SU-DHL-6 (cell line): Measurements from ENCODE around the gene TMEM161A.

Source experiments
- H2AFZ ChIP-seq: fragments of 200-600 bp; sonication (generic); 2 replicates; pipeline ENCODE4 v1.6.1; 2014; ENCODE audit warnings: low read depth, mild to moderate bottlenecking, moderate library complexity, mixed read lengths, antibody characterized with exemption, low read length; ENCODE audit not compliant: severe bottlenecking
- H3F3A ChIP-seq: fragments of 200-600 bp; shearing (Covaris generic); 2 replicates; pipeline ENCODE4 v1.6.0; 2016; ENCODE audit warnings: antibody characterized with exemption, mild to moderate bottlenecking; ENCODE audit not compliant: insufficient read depth
- H3K27ac ChIP-seq: fragments of 200-600 bp; sonication (generic); 2 replicates; pipeline ENCODE4 v1.5.1; 2016; ENCODE audit warnings: low read depth, mild to moderate bottlenecking, low read length, moderate library complexity, mixed read lengths
- H3K27me3 ChIP-seq: fragments of 200-600 bp; sonication (generic), shearing (Covaris generic); 2 replicates; pipeline ENCODE4 v1.6.0; 2014; ENCODE audit warnings: mild to moderate bottlenecking, low read length
- H3K36me3 ChIP-seq: fragments of 200-600 bp; sonication (generic); 2 replicates; pipeline ENCODE4 v1.6.1; 2014; ENCODE audit warnings: mild to moderate bottlenecking, low read length, mixed read lengths
- H3K4me2 ChIP-seq: fragments of 300-600, 200-600 bp; shearing (Covaris generic), sonication (generic); 2 replicates; pipeline ENCODE4 v1.6.0; 2014; ENCODE audit warnings: low read length, low read depth, mild to moderate bottlenecking; ENCODE audit not compliant: poor library complexity, severe bottlenecking
- H3K4me3 ChIP-seq: fragments of 200-600 bp; sonication (generic); 2 replicates; pipeline ENCODE4 v1.5.1; 2014; ENCODE audit warnings: antibody characterized with exemption, low read length, mild to moderate bottlenecking, mixed read lengths; ENCODE audit not compliant: insufficient read depth, poor library complexity, severe bottlenecking
- H3K79me2 ChIP-seq: fragments of 200-600 bp; sonication (generic); 2 replicates; pipeline ENCODE4 v1.6.1; 2014; ENCODE audit warnings: mild to moderate bottlenecking, low read length, moderate library complexity; ENCODE audit not compliant: insufficient read depth
- H3K9ac ChIP-seq: fragments of 200-600 bp; sonication (generic); 2 replicates; pipeline ENCODE4 v1.7.0; 2014; ENCODE audit warnings: mild to moderate bottlenecking, low read length
- H3K9me2 ChIP-seq: fragments of 200-600 bp; sonication (generic); replicated peaks from 2 replicates; pipeline ENCODE4 v1.6.1; 2014; ENCODE audit warnings: low read length; ENCODE audit not compliant: insufficient read depth
- H3K9me3 ChIP-seq: fragments of 200-600 bp; sonication (generic); 2 replicates; pipeline ENCODE4 v1.6.1; 2014; ENCODE audit warnings: low read length, mixed read lengths; ENCODE audit not compliant: insufficient read depth
- H4K20me1 ChIP-seq: fragments of 200-600 bp; sonication (generic); 2 replicates; pipeline ENCODE4 v1.6.1; 2014; ENCODE audit warnings: low read depth, mild to moderate bottlenecking, antibody characterized with exemption, low read length, moderate library complexity, mixed read lengths
- CTCF ChIP-seq: fragments of 200-600 bp; sonication (generic); IDR thresholded peaks from one replicate; pipeline ENCODE4 v1.5.1; 2017; ENCODE audit warnings: antibody characterized with exemption, mild to moderate bottlenecking, low read length, moderate library complexity; ENCODE audit not compliant: insufficient read depth, poor library complexity, severe bottlenecking
- EZH2phosphoT487 ChIP-seq: fragments of 200-600 bp; sonication (generic), shearing (Covaris generic); conservative IDR thresholded peaks from 2 replicates; pipeline ENCODE4 v1.6.1; 2018; ENCODE audit warnings: mild to moderate bottlenecking, antibody characterized with exemption, low read length, moderate library complexity, mixed read lengths

The TMEM161A gene

DNA sequence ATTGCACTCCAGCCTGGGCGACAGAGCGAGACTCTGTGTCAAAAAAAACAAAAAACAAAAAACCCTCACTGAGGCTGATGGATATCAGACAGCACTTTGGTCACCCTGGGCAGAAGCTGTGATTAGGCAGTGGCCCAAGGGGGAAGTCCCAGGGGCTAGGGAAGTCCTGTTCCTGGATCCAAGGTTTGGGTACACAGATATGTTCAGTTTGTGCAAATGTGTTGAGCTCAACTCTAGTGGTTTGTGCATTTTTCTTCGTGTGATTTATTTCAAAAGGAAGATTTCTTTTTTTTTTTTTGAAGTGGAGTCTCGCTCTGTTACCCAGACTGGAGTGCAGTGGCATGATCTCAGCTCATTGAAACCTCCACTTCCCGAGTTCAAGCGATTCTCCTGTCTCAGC lies 19.5 kb upstream of the TMEM161A start:
- Histone ChIP-seq H3K9me3 (no peaks in the 10 kb centered on the region), H2AFZ (no peak overlapping the region), H3K79me2 (peaks cover 64% of the 10 kb centered on the region), H3K9ac (peak overlapping the region; percentile 69), H3K4me2 (peak overlapping the region; percentile 72), H3K4me3 (no peak overlapping the region), H3K27ac (peak overlapping the region; percentile 99), H3K27me3 (no peaks in the 10 kb centered on the region), H3K36me3 (peaks cover 2% of the 10 kb centered on the region; the same call in 1 of the 2 replicates), H3F3A (peaks cover 87% of the 10 kb centered on the region), H3K9me2 (no peaks in the 10 kb centered on the region), H4K20me1 (no peaks in the 10 kb centered on the region)
- TF ChIP-seq CTCF = no peak
- TF ChIP-seq EZH2phosphoT487 = no peak

DNA sequence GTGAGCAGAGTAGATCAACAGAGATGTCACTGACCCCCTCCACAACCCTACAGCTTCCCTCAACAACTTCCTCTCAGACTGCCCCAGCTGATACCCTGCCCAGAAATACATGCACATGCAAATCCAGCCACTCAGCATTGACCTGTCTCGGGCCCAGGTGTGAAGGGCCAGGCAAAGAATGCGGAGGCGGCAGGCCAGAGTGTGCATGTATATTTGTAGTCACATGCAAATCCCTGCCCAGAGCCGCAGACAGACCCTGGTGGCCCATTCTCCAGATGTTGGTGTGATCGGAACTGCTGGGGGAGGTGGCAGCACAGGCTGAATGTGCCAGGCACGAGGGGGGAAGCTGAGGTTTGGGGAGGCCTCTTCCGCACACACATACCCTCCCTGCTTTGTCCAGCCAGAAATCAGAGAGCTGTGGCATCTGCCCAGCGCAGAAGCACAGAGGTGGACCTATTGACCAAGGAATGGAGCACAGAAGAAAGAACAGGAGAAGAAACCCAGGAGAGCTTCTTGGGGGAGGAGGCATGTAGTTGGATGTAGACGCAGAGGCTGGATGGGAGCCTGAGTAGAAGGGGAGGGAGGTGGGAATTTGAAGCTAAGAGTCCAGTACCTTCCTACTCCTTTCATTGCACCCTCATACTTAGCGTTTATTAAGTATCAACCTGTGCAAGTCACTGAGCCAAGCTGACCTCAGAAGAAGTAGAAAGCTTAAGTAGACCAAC lies 17.4 kb upstream of the TMEM161A start:
- peaks cover 50% of the 10 kb centered on the region for H3K79me2 ChIP-seq
- peak overlapping the region; percentile 69 for H3K9ac ChIP-seq
- peaks cover 76% of the 10 kb centered on the region for H3F3A ChIP-seq
- H3K27me3 ChIP-seq = no peaks in the 10 kb centered on the region
- peak overlapping the region; percentile 85 for H3K4me2 ChIP-seq
- H4K20me1 ChIP-seq = no peaks in the 10 kb centered on the region; the same call in 1 of the 2 replicates
- H3K36me3 ChIP-seq = peaks cover 2% of the 10 kb centered on the region; the same call in 1 of the 2 replicates
- TF ChIP-seq EZH2phosphoT487 (no peak), CTCF (no peak)
- no peaks in the 10 kb centered on the region for H3K9me2 ChIP-seq
- H3K27ac ChIP-seq = peak overlapping the region; percentile 99
- no peak overlapping the region for H2AFZ ChIP-seq
- H3K9me3 ChIP-seq = no peaks in the 10 kb centered on the region
- H3K4me3 ChIP-seq = peak overlapping the region; percentile 47

- H3F3A ChIP-seq = peaks cover 74% of the 10 kb centered on the region
- H3K36me3 ChIP-seq = peaks cover 2% of the 10 kb centered on the region
- H3K9me2 ChIP-seq = no peaks in the 10 kb centered on the region
- H4K20me1 ChIP-seq = no peaks in the 10 kb centered on the region; the same call in 1 of the 2 replicates
- peak overlapping the region; percentile 99 for H3K27ac ChIP-seq
- no peak for TF ChIP-seq CTCF
- TF ChIP-seq EZH2phosphoT487 = no peak
- H3K9ac ChIP-seq = peak overlapping the region; percentile 63
- H2AFZ ChIP-seq = no peak overlapping the region
- peaks cover 46% of the 10 kb centered on the region for H3K79me2 ChIP-seq
- no peaks in the 10 kb centered on the region for H3K9me3 ChIP-seq
- H3K27me3 ChIP-seq = no peaks in the 10 kb centered on the region
- H3K4me2 ChIP-seq = peak overlapping the region; percentile 85
- H3K4me3 ChIP-seq = peak overlapping the region; percentile 47
These were observed 16.7 kb upstream of the TMEM161A start for GRCh38 chr19:19154768-19155494.
